Neural crest cell (in vitro differentiated cells): ENCODE data around the gene ATP2B1. TPM values are rescaled to one million over a fixed set of nuclear protein-coding genes. Genes with fewer than 3 reads are reported as not detected.

ENCODE experiments used
- DNase-seq: peaks from one replicate; pipeline ENCODE4 v3.0.0; 2021; ENCODE audit warnings: low read depth, mixed read lengths, low spot score
- H3K27ac Mint-ChIP-seq: one replicate; pipeline ENCODE4 v1.8.0; 2021; ENCODE audit warnings: mild to moderate bottlenecking, mixed read lengths; ENCODE audit not compliant: unreplicated experiment
- H3K27me3 Mint-ChIP-seq: 2 replicates; pipeline ENCODE4 v1.8.0; 2021; ENCODE audit warnings: low read depth, mild to moderate bottlenecking, mixed read lengths
- H3K36me3 Mint-ChIP-seq: 2 replicates; pipeline ENCODE4 v1.8.0; 2021; ENCODE audit warnings: low read depth, mild to moderate bottlenecking, mixed read lengths
- H3K4me1 Mint-ChIP-seq: 2 replicates; pipeline ENCODE4 v1.8.0; 2021; ENCODE audit warnings: mixed read lengths
- H3K4me3 Mint-ChIP-seq: one replicate; pipeline ENCODE4 v1.8.0; 2021; ENCODE audit warnings: mild to moderate bottlenecking, mixed read lengths
- H3K9me3 Mint-ChIP-seq: 2 replicates; pipeline ENCODE4 v1.8.0; 2021; ENCODE audit warnings: mixed read lengths
- total RNA-seq: library from RNA; stranded (reverse); gene quantifications from 2 replicates; pipeline ENCODE4 v1.2.1, GENCODE V29; 2021
- TF ChIP-seq, protein P1 (sequence below): fragments of 200-600 bp; sonication (generic); conservative IDR thresholded peaks from 2 replicates; pipeline ENCODE4 v1.5.0; 2021; ENCODE audit warnings: antibody characterized with exemption, mild to moderate bottlenecking

Gene ATP2B1
- total RNA-seq, 1 donor from 2014 or later, result 50.8 TPM

DNA sequence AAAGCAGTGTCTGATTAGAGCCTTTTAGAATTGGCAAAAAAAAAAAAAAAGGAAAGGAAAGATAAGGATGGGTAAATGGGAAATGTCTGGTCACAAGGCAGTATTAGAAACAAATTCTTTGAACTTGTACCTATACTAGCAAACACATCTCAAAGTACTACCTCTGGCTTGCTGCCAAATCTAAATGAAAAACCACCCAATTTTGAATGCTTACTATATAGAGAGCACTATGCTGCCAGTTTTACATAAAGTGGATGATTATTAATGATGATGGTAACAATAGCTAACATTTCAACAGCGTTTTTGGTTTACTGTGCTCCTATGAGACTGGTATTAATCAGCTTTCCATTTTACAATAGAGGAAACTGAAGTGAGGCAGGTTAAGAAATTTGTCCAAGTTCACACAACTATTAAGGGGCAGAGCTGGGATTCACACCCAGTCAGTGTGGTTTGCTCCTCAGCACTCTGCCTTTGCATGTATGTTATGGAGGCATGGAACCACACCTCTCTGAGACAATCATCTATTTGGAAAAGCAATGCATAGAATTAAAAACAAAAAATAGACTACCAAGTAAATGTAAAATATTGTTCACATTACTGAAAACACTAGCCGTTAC, 34.2 kb downstream of the ATP2B1 start:
- Mint-ChIP-seq H3K36me3 (peaks cover 2% of the 10 kb centered on the region), H3K9me3 (no peaks in the 10 kb centered on the region), H3K27ac (no peak overlapping the region), H3K27me3 (no peaks in the 10 kb centered on the region), H3K4me3 (no peak overlapping the region), H3K4me1 (peaks cover 21% of the 10 kb centered on the region)
- DNase-seq, result no peak
- TF ChIP-seq, protein P1, sequence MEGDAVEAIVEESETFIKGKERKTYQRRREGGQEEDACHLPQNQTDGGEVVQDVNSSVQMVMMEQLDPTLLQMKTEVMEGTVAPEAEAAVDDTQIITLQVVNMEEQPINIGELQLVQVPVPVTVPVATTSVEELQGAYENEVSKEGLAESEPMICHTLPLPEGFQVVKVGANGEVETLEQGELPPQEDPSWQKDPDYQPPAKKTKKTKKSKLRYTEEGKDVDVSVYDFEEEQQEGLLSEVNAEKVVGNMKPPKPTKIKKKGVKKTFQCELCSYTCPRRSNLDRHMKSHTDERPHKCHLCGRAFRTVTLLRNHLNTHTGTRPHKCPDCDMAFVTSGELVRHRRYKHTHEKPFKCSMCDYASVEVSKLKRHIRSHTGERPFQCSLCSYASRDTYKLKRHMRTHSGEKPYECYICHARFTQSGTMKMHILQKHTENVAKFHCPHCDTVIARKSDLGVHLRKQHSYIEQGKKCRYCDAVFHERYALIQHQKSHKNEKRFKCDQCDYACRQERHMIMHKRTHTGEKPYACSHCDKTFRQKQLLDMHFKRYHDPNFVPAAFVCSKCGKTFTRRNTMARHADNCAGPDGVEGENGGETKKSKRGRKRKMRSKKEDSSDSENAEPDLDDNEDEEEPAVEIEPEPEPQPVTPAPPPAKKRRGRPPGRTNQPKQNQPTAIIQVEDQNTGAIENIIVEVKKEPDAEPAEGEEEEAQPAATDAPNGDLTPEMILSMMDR, result no peak

DNA sequence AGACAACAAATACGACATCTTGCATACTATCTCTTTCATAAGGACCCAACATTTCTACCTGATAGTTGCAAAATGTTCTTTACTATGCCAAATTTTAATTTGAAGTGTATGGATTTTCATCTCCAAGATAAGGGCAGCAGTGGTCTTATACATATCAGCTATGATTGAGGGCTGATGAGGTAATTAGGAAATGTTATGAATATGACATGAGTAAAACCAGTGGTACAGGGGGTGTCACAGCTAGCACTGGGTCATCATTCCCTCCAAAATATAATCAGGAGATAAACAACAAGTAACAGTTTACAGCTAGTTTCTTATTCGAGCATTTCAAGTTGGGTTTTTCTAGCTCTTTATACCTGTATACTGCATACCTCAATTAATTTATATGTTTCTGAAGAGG, 35.0 kb downstream of the ATP2B1 start:
- no peak for DNase-seq
- H3K9me3 Mint-ChIP-seq, result no peaks in the 10 kb centered on the region
- peaks cover 16% of the 10 kb centered on the region for H3K4me1 Mint-ChIP-seq
- H3K27ac Mint-ChIP-seq, result no peak overlapping the region
- H3K4me3 Mint-ChIP-seq, result no peak overlapping the region
- TF ChIP-seq, protein P1, result no peak
- no peaks in the 10 kb centered on the region for H3K27me3 Mint-ChIP-seq
- peaks cover 4% of the 10 kb centered on the region for H3K36me3 Mint-ChIP-seq

DNA sequence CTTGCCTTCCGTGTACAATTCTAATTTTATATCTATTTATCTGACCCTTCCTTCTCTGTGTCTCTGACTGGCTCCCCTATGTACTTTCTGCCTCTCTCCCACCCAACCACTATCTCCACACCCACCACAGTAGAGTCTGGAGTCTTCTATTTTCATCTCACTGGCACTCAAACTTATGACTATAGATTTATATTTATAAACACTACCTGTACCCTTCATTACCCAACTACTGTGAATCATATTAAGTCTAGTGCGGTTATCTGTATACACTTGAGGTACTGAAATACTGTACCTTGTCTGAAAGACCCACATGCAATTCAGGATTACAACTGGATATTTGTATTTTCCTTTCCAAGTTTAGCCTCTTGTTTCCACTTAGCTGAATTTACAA, 36.1 kb downstream of the ATP2B1 start:
- no peak for DNase-seq
- Mint-ChIP-seq H3K4me3 (no peak overlapping the region), H3K27ac (no peak overlapping the region), H3K27me3 (no peaks in the 10 kb centered on the region), H3K36me3 (peaks cover 7% of the 10 kb centered on the region), H3K4me1 (peaks cover 7% of the 10 kb centered on the region), H3K9me3 (no peaks in the 10 kb centered on the region)
- TF ChIP-seq, protein P1, result no peak

DNA sequence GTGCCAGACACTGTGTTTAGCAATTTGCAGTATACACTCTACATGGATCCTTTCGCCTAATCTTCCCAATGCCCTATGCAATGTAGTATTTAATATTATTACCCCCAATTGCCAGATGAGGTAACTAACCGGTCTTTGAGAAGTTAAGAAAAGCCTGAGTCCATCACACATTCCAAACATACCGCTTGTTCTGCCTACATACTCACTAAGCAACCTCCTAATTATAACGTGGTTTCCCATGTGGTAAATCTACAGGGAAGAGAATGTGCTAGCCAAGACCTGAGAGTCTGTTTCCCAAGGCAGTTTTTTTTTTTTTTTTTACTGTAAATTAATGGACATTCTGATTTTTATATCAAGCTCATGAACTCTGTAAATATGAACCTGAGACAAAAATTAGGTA, 37.2 kb downstream of the ATP2B1 start:
- Mint-ChIP-seq H3K27ac (no peak overlapping the region), H3K4me1 (no peaks in the 10 kb centered on the region), H3K9me3 (peaks cover 7% of the 10 kb centered on the region), H3K36me3 (peaks cover 17% of the 10 kb centered on the region), H3K4me3 (no peak overlapping the region), H3K27me3 (no peaks in the 10 kb centered on the region)
- TF ChIP-seq, protein P1, result no peak
- DNase-seq, result no peak

DNA sequence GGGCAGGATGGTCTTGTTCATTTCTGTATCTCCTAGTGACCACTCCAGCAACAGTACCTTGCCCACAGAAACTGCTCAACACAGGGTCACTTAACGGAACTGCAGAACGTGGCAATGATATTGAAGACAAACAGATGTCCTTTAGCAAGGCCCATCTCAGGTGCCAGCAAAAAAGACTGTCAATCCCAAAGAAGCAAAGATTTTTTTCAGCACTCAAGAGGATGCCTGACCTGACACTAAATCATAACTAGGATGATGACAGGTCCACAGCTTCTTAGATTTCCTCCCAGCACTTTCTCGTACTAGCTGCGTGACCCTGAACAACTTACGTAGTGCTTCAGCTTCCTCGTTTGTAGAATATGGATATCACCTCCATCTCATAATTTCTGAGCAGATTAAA, 39.4 kb downstream of the ATP2B1 start:
- Mint-ChIP-seq H3K4me1 (no peaks in the 10 kb centered on the region), H3K27ac (no peak overlapping the region), H3K4me3 (no peak overlapping the region), H3K27me3 (no peaks in the 10 kb centered on the region), H3K9me3 (peaks cover 7% of the 10 kb centered on the region), H3K36me3 (peaks cover 18% of the 10 kb centered on the region)
- TF ChIP-seq, protein P1, result no peak
- DNase-seq, result no peak

DNA sequence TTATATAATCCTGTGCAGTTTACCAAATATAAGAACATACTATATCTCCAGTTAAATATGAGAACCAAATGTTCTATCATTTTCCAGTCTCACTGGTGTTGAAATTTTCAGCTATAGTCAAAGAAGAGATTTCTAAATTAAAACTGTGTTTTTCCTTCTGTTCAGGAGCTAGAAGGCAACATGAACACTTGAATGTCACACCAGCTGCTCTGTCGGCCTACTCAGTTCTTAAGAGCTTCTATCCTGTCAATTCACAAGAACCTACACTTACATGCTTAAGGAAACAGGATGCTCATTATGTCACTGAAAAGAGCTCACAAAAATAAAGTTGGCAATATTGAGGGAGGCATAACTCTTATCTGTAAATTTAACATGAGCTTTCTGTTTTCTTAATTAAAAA, 43.1 kb downstream of the ATP2B1 start:
- no peak for DNase-seq
- Mint-ChIP-seq H3K9me3 (peaks cover 7% of the 10 kb centered on the region), H3K4me3 (no peak overlapping the region), H3K27me3 (no peaks in the 10 kb centered on the region), H3K27ac (no peak overlapping the region), H3K4me1 (peaks cover 12% of the 10 kb centered on the region), H3K36me3 (peaks cover 18% of the 10 kb centered on the region)
- TF ChIP-seq, protein P1, result no peak
